Measurements from ENCODE around the gene PECR.
"Not testable (repeated sequence)": the region's sequence is repeated elsewhere in the genome, so short reads cannot be mapped to it uniquely, and the experiment has no call there.

Gene PECR

DNA sequence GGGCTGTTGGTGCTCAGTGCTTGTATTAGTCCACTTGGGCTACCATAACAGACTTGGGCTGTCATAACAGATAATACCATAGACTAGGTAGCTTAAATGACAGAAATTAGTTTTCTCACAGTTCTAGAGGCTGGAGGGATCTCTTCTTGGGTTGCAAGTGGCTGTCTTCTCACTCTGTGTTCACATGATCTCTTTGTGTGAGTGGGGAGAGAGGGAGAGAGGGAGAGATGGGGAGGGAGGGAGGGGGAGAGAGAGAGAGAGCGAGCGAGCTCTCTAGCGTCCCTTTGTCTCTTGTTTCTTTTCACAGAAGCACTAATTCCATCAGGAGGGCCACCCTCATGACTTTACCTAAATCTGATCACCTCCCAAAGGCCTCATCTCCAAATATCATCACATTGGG is 23.1 kb upstream of the PECR start:
- DNase-seq (ENCODE audit: low read depth, low spot score), result no peak

DNA sequence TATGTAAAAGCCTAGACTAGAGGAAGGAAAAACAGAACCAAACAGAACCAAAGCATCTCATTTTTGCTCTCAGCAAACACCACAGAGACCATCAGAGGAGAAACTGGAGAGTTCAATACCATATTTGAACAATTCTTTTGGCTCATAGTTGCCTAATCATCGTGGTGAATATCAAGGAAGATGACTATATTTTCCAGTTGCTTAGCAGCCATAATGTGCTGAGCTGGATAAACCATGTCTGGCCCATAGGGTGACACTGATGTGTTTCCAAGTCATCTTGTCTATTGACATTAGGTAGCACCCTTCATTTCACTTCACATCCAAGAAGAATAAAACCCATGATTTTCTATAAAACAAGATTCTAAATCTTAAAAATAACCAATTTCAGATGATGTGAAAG is 21.6 kb upstream of the PECR start:
- DNase-seq (ENCODE audit: low read depth, low spot score), result no peak

DNA sequence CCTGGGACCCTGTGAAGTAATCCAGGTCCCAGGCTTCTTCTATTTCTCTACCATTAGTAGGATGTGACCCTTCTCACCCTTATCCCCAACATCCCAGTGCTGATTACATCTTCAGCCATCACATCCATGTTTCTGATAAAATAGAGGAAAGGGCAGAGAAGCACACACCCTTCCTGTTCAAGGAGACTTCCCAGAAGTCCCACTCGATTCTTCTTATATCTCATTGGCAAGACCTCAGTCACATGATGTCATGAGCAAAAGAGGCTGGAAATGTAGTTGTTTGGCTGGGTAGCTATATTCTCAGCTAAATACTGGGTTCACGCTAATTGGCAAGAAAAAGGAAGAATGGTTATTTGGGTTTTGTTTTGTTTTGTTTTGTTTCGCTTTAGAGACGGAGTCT is 19.5 kb upstream of the PECR start:
- DNase-seq (ENCODE audit: low read depth, low spot score), result no peak

DNA sequence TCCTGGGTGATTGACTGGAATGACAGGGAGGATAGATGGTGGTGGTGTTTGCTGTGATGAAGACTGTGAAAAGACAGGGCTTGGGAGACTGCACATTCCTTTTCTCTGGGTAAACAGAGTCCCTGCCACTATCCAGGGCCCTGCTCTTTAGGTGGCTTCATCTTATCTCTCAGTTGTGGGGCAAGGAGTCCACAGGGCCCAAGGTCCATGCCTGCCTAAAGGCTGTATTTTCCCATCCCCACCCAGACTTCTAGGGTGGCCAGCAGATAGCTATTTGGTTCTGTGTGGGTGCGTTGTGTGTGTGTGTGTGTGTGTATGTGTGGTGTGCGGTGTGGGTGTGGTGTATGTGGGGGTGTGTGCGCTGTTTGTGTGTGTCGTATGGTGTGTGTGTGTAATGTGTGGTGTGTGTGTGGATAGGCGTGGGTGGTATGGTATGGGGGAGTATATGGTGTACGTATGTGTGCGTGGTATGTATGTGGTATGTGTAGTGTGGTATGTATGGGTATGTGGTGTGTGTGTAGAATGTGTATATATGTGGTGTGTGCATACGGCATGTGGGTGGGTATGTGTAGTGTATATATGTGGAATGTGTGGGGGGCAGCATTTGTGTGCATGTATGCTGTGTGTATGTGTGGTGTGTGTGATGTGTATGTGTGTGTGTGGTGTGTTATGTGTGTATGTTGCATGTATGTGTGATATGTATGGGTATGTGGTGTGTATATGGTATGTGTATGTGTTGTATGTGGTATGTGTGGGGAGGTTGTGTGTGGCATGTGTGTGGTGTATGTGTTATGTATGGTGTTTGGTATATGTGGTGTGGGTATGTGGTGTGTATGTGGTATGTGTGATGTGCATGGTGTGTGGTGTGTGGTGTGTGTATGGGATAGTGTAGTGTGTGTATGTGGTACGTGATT is 17.1 kb upstream of the PECR start:
- DNase-seq (ENCODE audit: low read depth, low spot score), result no peak

DNA sequence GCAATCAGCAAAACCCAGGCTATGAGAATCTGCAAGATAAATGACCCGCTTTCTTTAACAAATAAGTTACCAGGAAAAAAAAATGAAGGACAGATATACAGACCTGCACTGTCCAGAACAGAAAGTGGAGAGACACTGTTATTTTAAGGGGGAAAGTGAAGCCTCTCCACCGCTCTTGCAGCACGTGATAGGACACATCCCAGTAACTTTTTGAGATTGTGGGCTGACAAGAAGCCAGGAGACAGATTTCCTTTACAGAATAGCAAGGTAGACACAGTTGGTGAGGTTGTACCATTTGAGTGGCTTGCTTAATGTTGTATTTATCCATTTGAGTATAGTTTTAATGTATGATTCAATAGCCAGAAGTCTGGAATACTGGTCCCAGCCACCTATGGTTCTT is 13.1 kb upstream of the PECR start:
- no peak for DNase-seq (ENCODE audit: low read depth, low spot score)

DNA sequence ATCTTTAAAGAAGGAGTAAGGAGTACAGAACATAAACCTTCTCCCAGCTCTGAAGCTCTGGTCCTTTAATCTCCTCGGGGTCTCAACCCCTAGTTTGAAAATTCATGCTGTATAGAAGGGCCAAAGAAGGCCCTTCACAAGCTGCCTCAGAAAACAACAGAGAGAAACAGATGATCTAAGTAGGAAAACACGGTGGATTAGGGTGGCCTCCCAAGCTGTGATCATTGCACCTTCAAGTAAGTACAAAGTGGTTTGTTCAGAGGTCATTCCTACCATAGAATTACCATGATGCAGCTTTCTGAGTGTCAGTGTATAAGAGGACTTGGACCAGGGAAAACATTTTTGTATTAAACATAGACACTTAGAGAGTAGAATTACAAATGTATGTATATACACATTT is 11.0 kb upstream of the PECR start:
- no peak for DNase-seq (ENCODE audit: low read depth, low spot score)

DNA sequence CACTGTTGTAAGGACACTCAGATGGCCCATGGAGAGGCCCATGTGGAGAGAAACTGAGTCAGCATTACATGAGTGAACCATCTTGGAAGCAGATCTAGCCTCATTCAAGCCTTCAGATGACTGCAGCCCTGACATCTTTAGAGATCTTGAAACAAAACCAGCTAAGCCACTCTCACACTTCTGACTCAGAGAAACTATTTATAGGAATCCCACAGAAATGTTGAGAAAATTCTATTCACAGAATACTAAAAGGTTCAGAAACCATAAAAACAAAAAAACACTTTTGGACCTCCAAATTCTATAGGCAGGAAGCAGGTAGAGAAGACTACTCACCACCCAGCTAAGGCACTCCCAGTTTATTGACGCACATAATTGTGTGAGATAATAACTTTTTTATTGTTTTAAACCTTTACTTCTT is 8.8 kb upstream of the PECR start:
- DNase-seq (ENCODE audit: low read depth, low spot score), result no peak

DNA sequence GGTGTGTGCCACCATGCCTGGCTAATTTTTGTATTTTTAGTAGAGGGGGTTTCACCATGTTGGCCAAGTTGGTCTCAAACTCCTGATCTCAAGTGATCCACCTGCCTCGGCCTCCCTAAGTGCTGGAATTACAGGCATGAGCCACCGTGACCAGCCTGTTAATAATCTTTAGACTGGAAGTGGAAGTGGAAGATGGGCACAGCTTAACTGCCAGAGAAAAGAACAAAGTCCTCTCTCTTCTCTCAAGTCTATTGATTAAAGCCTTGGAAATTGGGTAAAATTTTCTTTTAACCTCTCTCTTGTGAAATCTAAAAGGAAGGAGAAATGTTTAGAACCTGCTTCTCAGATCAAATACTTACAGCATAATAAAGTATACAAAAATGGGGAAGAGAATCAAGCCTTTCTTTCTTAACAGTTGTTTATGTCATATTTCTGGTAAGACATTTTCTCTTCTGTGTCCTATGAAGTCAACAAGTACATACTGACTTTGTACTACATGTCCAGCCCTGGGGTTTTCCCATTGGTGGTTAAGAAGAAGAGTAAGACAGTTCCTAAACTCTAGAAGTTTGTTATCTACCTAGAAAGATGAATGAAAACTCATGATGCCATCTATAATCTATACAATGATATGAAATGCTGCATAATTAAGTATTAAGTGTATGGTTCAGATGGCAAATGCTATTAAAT is 4.7 kb upstream of the PECR start:
- DNase-seq (ENCODE audit: low read depth, low spot score), result no peak

DNA sequence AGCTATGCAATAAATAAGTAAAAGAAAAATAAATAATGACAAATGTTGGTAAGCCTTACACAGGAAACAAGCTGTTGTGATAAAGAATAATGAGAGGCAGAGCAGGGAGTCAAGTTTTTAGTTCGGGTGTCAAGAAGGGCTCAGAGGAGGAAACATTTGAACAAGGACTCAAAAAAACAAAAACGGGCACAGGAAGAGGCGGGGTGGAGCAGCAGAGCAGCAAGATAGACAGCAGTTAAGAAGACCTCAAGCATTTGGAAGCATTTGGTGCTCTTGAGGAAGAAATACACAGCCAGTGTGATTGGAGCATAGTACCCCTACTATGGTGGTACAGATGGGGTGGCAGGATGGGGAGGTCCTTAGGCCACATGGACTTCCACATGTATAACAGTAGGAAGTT is 2.9 kb upstream of the PECR start:
- DNase-seq (ENCODE audit: low read depth, low spot score), result no peak

DNA sequence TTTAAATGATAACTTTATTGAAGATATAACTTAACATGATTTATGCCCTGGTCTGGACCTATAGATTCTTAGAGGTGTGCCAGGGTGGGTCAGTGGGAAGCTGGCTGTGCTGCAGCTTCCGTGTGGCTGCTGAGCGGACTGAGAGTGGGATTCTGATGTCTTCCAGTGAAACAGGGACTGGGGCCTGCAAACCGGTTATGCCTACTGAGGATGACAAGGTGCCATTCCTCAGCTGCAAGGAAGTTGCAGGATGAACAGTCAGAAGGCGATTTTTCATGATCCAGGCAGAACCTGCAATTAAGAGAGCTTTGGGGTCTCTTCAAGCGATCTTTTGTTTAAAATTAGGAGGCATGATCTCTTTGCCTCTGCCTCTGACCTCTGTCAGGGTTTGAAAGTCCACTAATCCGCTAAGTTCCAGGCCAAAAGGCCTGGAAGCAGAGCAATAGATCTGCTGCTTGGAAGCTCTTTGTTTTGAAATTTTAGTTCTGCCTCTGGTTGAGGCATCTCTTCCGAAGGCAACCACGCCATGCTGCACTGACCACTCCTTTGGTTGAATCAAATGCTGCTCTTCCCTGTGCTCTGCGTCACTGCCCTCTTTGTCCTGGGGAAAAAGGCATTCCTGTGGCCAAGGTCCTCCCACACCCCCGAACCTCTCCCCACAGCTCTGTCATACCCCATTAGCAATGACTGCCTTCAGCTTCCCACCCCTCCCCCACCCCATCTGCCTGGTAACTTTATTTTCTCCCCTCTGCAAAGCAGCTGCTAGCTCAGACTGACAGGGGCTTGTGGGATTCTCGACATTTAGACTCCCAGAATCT is 2.1 kb upstream of the PECR start:
- DNase-seq (ENCODE audit: low read depth, low spot score), result no peak

DNA sequence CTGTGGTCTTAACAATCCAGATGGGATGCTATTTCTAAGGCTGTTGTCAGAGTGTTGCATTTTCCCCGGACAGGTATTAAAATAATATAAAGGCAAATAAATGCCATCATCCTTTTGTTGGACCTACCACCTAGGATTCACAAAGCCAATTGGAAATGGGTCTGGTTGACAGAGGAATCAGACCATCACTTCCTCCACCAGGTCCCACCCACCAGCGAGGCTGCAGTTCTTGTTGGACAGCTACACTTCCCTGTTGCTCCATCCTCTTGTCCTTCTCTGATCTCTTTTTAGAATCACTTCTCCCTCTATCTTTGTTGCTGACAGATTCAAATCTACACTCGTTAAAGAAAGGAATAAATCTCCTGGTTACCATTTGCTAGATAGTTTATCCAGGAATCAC is 1.2 kb upstream of the PECR start:
- DNase-seq (ENCODE audit: low read depth, low spot score), result no peak

DNA sequence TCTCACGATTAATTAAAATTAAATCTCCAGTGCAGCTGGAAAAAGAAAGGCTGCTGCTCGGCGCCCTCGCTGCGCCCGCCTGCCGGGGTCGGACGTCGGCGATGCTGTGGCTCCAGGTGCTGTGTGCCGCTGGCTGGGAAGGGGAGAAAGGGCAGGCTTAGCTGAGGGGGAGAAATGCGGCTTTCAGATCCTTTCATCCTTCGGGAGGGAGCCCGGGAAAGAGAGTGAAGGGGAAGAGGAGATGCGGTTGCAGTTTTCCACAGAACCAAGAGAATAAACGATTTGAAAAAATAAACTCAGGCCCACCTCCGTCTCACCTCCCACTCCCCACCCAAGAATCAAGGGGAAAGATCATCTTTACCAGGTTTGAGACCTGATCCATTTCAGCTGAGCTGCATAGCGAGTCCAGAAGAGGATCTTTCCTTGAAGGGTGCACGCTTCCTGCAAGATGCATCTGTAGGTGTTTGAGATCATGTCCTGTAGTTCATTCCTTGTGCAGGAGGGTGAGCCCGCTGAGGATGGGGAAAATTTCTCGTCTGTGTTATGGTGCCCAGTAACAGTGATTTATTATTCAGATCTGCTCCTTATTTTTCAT is 605 bp upstream of the PECR start:
- no peak for DNase-seq (ENCODE audit: low read depth, low spot score)

DNA sequence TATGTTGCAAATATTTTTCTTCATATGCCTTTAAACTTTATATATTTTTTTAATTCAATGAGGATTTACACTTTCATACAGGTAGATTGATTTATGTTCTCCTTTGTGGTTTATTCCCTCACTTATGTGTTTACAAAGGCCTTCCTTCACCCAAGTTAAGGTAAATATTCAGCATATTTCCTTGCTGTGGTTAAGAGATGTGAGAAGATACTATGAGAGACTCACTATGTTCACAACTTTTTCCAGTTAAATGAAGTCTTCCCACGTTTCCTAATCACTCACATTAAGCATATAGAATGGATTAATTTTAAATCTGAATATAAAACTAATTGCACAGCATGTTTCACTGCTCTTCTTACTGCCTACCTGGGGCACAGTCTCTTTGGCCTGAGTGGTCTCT is 597 bp downstream of the PECR start:
- no peak for DNase-seq (ENCODE audit: low read depth, low spot score)

DNA sequence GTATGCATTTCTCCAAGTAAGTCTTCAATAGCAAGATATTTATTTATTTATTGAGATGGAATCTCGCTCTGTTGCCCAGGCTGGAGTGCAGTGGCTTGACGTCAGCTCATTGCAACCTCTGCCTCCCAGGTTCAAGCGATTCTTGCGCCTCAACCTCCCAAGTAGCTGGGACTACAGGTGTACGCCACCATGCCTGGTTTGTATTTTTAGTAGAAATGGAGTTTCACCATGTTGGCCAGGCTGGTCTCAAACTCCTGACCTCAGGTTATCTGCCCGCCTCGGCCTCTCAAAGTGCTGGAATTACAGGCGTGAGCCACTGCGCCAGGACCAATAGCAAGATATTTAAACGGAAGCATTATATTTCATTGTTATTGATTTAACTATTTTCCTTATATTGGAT is 1.6 kb downstream of the PECR start:
- not testable (repeated sequence) for DNase-seq (ENCODE audit: low read depth, low spot score)

DNA sequence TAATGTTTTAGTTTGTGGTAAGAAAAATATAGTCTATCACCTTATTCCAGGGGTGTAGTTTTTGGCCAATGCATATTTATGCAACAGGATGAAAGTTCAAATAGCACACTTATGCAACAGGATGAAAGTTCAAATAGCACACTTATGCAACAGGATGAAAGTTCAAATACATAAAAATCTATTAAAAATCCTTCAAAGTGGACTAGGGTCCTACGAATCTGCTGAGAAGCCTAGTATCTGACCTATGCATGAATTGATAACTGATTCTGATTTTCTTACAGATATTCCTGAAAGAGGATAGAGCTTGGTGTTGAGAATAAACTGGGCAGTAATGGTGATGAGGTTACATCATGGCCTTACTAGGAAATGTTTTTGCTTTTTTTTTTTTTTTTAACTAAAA is 2.8 kb downstream of the PECR start:
- DNase-seq (ENCODE audit: low read depth, low spot score), result no peak

DNA sequence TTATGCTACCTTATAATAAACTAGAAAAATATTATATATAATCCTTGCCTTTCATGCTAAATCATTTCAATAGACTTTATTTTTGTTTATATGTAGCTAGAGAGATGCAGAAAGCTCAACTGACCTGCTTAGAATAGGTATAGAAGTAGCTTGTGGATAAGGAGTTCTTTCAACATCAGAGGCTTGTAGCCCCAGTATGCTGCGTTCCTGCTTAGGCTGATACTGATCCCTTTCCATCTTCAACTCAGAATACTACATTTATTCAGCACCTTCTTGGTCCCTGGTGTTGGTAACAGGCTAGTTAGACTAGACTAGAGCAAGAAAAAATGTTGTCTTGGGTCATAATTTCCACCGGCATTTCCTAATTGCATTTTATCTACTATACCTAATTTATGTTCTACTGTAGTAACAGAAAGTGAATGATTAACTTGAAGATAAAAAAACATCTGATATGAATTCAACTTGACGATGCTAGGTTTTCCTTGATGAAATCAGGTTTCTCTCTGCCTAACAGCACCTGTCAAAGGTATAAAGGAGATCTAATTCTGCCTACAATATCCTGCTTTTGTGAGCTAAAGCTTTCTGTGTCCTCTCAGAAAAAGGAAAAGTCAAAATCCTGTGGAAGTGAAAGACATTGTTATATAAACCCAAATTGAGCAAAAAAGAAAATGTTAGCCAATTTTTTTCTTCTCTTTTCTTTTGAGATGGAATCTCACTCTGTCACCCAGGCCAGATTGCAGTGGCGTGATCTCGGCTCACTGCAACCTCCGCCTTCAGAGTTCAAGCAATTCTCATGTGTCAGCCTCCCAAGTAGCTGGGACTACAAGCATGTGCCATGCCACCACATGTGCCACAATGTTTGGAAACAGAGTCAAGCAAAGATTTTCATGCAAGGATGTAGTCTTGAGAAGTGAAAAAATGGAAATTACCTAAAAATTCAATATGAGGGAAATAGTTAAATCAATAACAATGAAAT is 5.8 kb downstream of the PECR start:
- DNase-seq (ENCODE audit: low read depth, low spot score), result no peak

DNA sequence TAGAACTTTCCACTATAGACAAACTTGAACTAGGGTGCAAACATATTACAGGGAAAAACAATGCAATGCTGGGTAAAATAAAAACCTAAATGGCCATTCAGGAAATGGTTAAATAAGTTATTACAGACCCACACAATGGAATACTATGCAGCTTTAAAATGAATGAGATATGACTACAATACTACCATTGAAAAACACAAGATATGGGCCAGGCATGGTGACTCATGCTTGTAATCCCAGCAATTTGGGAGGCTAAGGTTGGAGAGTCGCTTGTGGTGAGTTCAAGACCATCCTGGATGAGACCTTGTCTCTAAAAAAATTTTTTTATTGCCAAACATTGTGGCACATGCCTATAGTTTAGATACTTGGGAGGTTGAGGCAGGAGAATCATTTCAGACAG is 6.8 kb downstream of the PECR start:
- no peak for DNase-seq (ENCODE audit: low read depth, low spot score)

DNA sequence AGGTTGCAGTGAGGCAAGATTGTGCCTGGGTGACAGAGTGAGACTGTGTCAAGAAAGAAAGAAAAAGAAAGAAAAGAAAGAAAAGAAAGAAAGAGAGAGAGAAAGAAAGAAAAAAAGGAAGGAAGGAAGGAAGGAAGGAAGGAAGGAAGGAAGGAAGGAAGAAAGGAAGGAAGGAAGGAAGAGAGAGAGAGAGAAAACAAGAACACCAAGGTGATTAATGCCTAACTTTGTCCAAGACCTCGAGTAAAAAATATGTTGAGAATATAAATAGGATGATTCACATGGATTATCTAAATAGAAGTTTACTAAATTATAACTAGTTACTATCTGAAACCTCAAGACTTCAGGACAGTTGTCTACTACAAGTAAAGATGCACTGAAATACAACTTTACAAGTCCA is 7.2 kb downstream of the PECR start:
- DNase-seq (ENCODE audit: low read depth, low spot score), result no peak

DNA sequence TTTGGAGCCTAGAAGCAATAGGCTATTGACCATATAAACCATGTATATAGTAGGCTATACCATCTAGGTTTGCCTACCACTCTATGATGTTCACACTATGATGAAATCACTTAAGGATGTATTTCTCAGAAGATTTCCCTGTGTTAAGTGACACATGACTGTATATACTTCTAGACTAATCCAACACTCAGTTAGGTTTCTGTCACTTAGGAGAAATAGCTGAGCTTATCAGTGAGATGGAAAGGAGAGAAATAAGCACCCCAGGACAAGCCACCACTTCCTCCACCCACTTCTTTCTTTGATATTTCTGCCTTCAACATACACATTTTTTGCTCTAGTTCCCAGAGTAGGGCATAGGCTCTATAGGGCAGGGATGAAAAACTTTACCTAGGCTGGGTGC is 7.8 kb downstream of the PECR start:
- no peak for DNase-seq (ENCODE audit: low read depth, low spot score)

DNA sequence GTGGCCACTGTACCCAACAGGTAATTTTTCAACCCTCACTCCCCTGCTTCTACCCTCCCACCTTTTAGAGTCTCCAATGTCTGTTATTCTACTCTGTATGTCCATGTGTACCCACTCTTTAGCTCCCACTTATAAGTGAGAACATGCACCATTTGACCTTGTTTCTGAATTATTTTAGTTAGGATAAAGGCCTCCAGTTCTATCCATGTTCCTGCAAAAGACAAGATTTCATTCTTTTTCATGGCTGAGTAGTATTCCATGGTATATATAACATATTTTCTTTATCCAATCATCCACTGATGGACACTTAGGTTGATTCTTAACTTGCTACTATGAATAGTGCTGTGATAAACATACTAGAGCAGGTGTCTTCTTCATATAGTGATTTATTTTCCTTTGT is 9.1 kb downstream of the PECR start:
- no peak for DNase-seq (ENCODE audit: low read depth, low spot score)

All from brain pericyte (primary cell).